ENCODE results near the gene KIF26B.

KIF26B gene

GRCh38 chr1:245718123-245718522 is 563.3 kb downstream of the KIF26B start:
- TF ChIP-seq CTCF (IDR thresholded peaks at IDR 0.05): no peak

DNA sequence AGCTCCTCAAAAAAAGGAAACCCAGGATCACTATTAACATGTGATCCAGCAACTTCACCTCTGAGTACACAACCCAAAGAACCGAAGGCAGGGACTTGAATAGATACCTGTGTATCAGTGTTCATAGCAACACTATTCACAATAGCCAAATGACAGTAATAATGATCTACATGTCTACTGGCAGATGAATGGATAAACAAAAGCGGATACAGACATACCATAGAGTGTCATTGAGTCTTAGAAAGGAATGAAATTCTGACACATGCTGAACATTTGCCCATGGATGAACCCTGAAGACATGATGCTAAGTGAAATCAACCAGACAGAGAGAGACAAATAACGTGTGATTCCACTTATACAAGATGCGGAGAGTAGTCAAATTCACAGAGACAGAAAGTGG is 564.2 kb downstream of the KIF26B start:
- no peak for TF ChIP-seq CTCF (IDR thresholded peaks at IDR 0.05)

GRCh38 chr1:245721488-245721887 is 566.7 kb downstream of the KIF26B start:
- TF ChIP-seq CTCF (IDR thresholded peaks at IDR 0.05): no peak

DNA sequence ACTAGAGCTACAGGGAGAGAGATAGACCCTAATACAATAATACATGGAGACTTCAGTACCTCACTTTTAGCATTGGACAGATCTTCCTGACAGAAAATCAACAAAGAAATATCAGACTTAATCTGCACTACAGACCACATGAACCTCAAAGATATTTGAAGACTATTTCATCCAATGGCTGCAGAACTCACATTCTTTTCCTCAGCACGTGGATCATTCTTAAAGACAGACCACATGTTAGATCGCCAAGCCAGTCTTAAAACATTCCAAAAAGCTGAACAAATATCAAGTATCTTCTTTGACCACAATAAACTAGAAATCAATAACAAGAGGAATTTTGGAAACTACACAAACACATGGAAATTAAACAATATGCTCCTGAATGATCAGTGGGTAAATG is 576.0 kb downstream of the KIF26B start:
- TF ChIP-seq CTCF (IDR thresholded peaks at IDR 0.05): no peak

GRCh38 chr1:245742896-245743295 is 588.1 kb downstream of the KIF26B start:
- TF ChIP-seq CTCF (IDR thresholded peaks at IDR 0.05): no peak

DNA sequence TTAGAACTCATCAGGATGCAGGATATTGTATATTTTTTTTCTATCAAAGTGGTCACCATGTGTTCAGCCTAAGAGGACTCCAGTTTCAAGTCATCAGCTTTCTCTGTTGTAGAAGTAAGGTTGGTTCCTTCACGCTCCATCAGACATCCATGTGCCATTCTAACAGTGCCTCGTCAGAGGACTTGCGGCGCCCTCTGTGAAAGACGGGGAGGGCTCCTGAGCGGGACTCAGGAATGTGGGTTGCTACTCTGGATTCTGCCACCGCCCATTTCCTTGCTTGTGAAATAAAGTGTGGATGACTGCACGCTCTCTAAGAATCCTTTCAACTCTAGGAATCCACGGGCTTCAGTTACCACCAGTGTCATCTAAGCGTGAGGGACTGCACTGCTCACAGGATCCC is 593.5 kb downstream of the KIF26B start:
- TF ChIP-seq CTCF (IDR thresholded peaks at IDR 0.05): no peak

DNA sequence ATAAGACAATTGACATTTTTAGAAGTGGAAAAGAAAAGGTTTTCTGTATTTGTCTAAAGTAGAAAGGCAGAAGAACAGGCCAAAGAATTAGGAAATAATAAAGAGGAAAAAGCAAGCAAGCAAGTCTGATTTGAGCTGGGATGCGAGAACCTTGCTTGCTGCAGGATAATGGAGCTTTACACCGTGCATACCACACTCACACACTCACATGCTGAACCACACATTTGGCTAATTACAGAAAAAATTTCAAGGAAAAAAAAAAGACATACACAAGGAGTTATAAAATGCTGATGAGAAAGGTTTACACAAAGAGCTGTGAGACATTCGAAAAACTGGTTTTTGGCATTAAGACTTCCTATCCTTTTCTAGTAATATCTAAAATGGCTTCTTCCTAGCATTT is 593.9 kb downstream of the KIF26B start:
- no peak for TF ChIP-seq CTCF (IDR thresholded peaks at IDR 0.05)

GRCh38 chr1:245749053-245749452 is 594.3 kb downstream of the KIF26B start:
- TF ChIP-seq CTCF (IDR thresholded peaks at IDR 0.05): no peak
